Fibroblast of skin of right quadriceps (primary cell): ENCODE data around the gene ZBTB7C.

ENCODE experiments used
- DNase-seq: peaks from one replicate; pipeline ENCODE4 v3.0.0-alpha.2; 2013

ZBTB7C gene

GRCh38 chr18:48387300-48387699 lies 21.9 kb downstream of the ZBTB7C start:
- no peak for DNase-seq

GRCh38 chr18:48385596-48385995 lies 23.6 kb downstream of the ZBTB7C start:
- DNase-seq: no peak

GRCh38 chr18:48376934-48377333 lies 32.2 kb downstream of the ZBTB7C start:
- no peak for DNase-seq

- no peak for DNase-seq
These were observed 32.8 kb downstream of the ZBTB7C start for GRCh38 chr18:48376406-48376805.

- no peak for DNase-seq
These were observed 33.9 kb downstream of the ZBTB7C start for GRCh38 chr18:48375150-48375800.

GRCh38 chr18:48374423-48375149 lies 34.6 kb downstream of the ZBTB7C start:
- DNase-seq: no peak

- DNase-seq: no peak
These were observed 37.2 kb downstream of the ZBTB7C start for GRCh38 chr18:48371854-48372602.

- DNase-seq: no peak
These were observed 41.6 kb downstream of the ZBTB7C start for GRCh38 chr18:48367557-48367956.

- DNase-seq: no peak
These were observed 43.2 kb downstream of the ZBTB7C start for GRCh38 chr18:48365965-48366364.

GRCh38 chr18:48364146-48364545 lies 45.0 kb downstream of the ZBTB7C start:
- no peak for DNase-seq

GRCh38 chr18:48363175-48363574 lies 46.0 kb downstream of the ZBTB7C start:
- DNase-seq: no peak

GRCh38 chr18:48361801-48362200 lies 47.4 kb downstream of the ZBTB7C start:
- DNase-seq: no peak

GRCh38 chr18:48360376-48361021 lies 48.7 kb downstream of the ZBTB7C start:
- DNase-seq: no peak

GRCh38 chr18:48359626-48360025 lies 49.6 kb downstream of the ZBTB7C start:
- no peak for DNase-seq

- no peak for DNase-seq
These were observed 50.3 kb downstream of the ZBTB7C start for GRCh38 chr18:48358868-48359267.

- DNase-seq: no peak
These were observed 52.1 kb downstream of the ZBTB7C start for GRCh38 chr18:48356909-48357631.

GRCh38 chr18:48356151-48356745 lies 52.9 kb downstream of the ZBTB7C start:
- no peak for DNase-seq

GRCh38 chr18:48355276-48356115 lies 53.7 kb downstream of the ZBTB7C start:
- DNase-seq: no peak

GRCh38 chr18:48354746-48355260 lies 54.4 kb downstream of the ZBTB7C start:
- no peak for DNase-seq

- no peak for DNase-seq
These were observed 57.0 kb downstream of the ZBTB7C start for GRCh38 chr18:48352051-48352755.
